GM13977 (cell line): Measurements from ENCODE around the gene C1S.
A peak's percentile ranks its signal among the peaks of the same experiment; 100 is the strongest.

Source experiments
- DNase-seq: peaks from one replicate; pipeline ENCODE4 v3.0.0; 2012; ENCODE audit warnings: low spot score
- CTCF ChIP-seq: IDR thresholded peaks from 2 replicates; pipeline ENCODE4 v1.5.1; 2012; ENCODE audit warnings: mild to moderate bottlenecking, control low read depth; ENCODE audit not compliant: insufficient read depth; ENCODE audit errors: extremely low read depth, missing control alignments
- in situ Hi-C: fragments of 300-500 bp; cut with MboI; formaldehyde crosslinking; loops from one replicate; pipeline ENCODE4 v1.12.0; 2022; ENCODE audit warnings: low sequenced_read_pairs, low pct_unique_long_range_greater_than_20kb, mixed read lengths, inconsistent platforms; ENCODE audit not compliant: unreplicated experiment

Gene C1S

GRCh38 chr12:7092229-7092985, 31.9 kb downstream of the C1S start, which contains the start of gene C1R:
Gene C1R, minus strand, starts transcription at chr12:7092445. Its CDS starts 57 bp downstream, at chr12:7092388.
- TF ChIP-seq CTCF: peak; percentile 89
- DNase-seq: peak; percentile 80
- in situ Hi-C loops: no loop called here

GRCh38 chr12:7092986-7093460, 32.5 kb downstream of the C1S start:
- no peak for DNase-seq
- no peak for TF ChIP-seq CTCF
- in situ Hi-C loops: no loop called here

- TF ChIP-seq CTCF: no peak
- in situ Hi-C loops: no loop called here
- DNase-seq: no peak
Measured at GRCh38 chr12:7093486-7093885, 33.0 kb downstream of the C1S start.

- no peak for TF ChIP-seq CTCF
- DNase-seq: no peak
- in situ Hi-C loops: no loop called here
Measured at GRCh38 chr12:7093892-7094291, 33.4 kb downstream of the C1S start.

- no peak for TF ChIP-seq CTCF
- in situ Hi-C loops: no loop called here
- no peak for DNase-seq
Measured at GRCh38 chr12:7096006-7096932, 35.8 kb downstream of the C1S start.

GRCh38 chr12:7096979-7097378, 36.5 kb downstream of the C1S start:
- DNase-seq: no peak
- no peak for TF ChIP-seq CTCF
- in situ Hi-C loops: no loop called here
